GM10248 (cell line): ENCODE measurements around the gene JDP2.

Source experiments
- CTCF ChIA-PET: fragments of 300-600 bp; sonication (Branson Sonifier 250); formaldehyde crosslinking; extraction: SDS; loops from one replicate; lab custom pipeline; 2021; ENCODE audit warnings: antibody characterized with exemption; lab: Yijun Ruan, JAX
- POLR2A ChIA-PET: fragments of 350-650 bp; sonication (Branson Sonifier 250); formaldehyde crosslinking; extraction: SDS; loops from one replicate; lab custom pipeline; 2020; ENCODE audit warnings: antibody characterized with exemption; lab: Yijun Ruan, JAX
- DNase-seq: peaks from one replicate; pipeline ENCODE4 v3.0.0; 2012; ENCODE audit errors: extremely low spot score
- TF ChIP-seq, protein P1 (sequence below): IDR thresholded peaks from 2 replicates; pipeline ENCODE4 v1.5.1; 2012; ENCODE audit warnings: mild to moderate bottlenecking, low read depth; ENCODE audit errors: extremely low read depth, missing control alignments, control extremely low read depth

The JDP2 gene

DNA sequence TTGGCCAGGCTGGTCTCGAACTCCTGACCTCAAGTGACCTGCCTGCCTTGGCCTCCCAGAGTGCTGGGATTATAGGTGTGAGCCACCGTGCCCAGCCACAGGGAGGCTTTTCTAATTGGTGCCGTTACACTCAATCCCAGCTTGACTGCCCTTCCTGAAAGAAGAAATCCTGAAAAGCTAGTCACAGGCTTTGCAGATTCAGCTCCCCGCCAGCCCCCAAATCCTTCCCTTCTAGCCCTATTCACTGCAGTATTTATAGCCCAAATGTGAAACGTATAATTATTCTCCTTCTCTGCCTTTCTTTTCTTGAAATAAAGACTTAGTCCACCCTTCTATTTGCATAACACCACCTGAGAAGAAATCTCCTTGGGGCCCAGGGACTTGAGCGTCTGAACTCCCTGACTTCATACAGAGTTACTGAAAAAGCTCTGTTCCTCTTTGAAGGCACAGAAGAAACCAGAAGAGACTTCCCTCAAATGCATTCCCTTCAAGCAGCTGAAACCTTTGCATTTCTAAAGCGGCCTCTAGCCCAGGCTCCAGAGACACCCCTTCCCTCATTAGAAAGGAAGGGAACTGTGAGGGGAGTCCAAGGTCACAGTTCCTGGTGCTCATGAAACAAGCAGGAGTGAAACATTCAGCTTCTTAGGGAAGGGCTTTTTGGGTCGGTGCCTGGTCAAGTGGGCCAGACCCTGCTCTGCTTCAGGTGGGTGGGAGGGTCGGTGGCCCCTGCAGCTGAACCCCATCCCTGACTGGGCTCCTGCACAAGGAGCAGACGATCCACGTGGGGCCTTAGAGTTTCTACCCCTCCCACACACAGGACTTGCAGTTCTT lies 52.2 kb downstream of the JDP2 start:
- DNase-seq, result peak; percentile 69
- CTCF ChIA-PET, result interaction anchor here (0.5 to 5.3 kb wide), 17 partner anchors 9 to 563 kb away, joined by 3 to 37 read pairs (median 3); no protein-coding TSS in a partner anchor
- POLR2A ChIA-PET, result no interaction called here
- TF ChIP-seq, protein P1, sequence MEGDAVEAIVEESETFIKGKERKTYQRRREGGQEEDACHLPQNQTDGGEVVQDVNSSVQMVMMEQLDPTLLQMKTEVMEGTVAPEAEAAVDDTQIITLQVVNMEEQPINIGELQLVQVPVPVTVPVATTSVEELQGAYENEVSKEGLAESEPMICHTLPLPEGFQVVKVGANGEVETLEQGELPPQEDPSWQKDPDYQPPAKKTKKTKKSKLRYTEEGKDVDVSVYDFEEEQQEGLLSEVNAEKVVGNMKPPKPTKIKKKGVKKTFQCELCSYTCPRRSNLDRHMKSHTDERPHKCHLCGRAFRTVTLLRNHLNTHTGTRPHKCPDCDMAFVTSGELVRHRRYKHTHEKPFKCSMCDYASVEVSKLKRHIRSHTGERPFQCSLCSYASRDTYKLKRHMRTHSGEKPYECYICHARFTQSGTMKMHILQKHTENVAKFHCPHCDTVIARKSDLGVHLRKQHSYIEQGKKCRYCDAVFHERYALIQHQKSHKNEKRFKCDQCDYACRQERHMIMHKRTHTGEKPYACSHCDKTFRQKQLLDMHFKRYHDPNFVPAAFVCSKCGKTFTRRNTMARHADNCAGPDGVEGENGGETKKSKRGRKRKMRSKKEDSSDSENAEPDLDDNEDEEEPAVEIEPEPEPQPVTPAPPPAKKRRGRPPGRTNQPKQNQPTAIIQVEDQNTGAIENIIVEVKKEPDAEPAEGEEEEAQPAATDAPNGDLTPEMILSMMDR, result no peak

- CTCF ChIA-PET, result no interaction called here
- TF ChIP-seq, protein P1, result no peak
- POLR2A ChIA-PET, result no interaction called here
- no peak for DNase-seq
Observed at GRCh38 chr14:75482366-75482765, 54.5 kb downstream of the JDP2 start.

DNA sequence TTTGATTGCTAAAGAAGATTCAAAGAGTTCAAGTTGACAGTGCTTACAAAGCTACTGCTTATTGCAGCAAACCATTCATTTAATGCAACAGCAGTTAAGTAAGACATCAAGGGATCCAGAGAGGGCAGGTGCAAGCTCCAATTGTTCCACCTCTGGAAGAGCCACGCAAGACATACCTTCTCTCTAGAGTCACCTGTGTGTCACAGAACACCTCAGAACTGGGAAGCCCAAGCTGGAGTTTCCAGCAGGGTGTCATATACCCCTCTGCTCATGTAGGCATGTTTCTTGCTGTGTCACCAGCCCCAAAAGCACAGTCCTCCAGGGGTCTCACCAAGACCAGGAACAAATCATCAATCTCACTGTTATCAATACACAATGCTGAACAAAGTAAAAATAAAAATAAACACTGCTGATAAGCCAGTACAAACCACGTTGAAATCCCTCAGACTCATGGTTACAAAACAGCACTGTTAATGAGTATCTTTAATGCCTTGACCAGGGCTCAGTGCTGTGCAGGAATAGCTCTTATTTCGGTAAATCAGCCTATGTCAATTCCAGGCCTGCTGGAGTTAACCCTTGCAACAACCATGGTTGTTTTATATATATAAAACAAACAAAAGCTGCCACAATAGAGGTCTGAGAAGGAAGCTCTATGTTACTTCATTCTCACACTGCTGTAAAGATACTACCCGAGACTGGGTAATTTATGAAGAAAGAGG lies 57.0 kb downstream of the JDP2 start:
- TF ChIP-seq, protein P1, result no peak
- ChIA-PET POLR2A (interaction anchor here (0.6 kb wide), 1 partner anchor 183 kb away, joined by 8 read pairs; no protein-coding TSS in a partner anchor), CTCF (interaction anchor here (1.0 to 5.9 kb wide), 5 partner anchors 12 to 182 kb away, joined by 3 to 28 read pairs (median 3); no protein-coding TSS in a partner anchor)
- DNase-seq, result no peak

DNA sequence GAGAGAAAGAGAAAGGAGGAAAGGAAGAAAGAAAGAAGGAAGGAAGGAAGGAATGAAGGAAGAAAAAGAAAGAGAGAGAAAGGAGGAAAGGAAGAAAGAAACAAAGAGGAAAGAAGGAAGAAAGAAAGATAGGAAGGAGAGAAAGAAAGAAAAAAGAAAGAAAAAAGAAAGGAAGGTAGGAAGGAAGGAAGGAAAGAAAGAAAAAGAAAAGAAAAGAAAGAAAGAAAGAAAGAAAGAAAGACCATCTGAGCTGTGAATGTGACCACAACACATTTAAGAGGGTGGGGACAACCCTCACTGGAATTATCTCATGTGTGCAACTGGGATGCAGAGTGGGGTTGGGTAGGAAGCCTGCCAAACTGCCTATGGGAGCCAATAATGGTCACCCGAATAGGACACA lies 58.5 kb downstream of the JDP2 start:
- no peak for DNase-seq
- TF ChIP-seq, protein P1, result no peak
- CTCF ChIA-PET, result interaction anchor here (1.3 to 5.9 kb wide), 8 partner anchors 12 to 191 kb away, joined by 3 to 58 read pairs (median 20); partner anchors contain the start of gene BATF
- POLR2A ChIA-PET, result no interaction called here

DNA sequence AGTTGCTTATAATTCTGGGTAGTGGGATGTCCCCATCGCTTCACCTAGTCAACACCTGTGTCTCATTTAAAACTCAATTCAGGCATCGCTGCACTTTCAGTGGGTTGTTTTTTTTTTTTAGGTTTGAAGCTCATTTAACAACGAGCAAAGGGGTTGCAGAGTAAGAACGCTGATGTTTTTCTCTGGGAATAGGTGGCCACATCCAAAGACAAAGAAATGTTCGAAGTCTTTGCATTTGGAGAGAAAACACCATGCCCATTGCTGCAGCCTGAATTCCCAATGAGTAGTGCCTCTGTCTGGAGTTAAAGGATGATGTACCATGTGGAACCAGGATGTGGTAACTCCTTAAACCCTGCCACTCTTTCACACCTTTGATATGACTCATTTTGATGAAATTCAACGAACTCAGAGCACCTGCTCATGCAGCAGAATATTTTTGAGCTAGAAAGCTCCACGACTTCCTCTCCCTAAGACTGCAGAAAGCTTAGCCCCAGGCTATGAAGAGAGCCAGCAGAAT lies 59.4 kb downstream of the JDP2 start:
- POLR2A ChIA-PET, result interaction anchor here (0.5 to 0.8 kb wide), 3 partner anchors 8 to 90 kb away, joined by 3 to 4 read pairs (median 4); no protein-coding TSS in a partner anchor
- peak; percentile 56 for DNase-seq
- CTCF ChIA-PET, result interaction anchor here (1.0 to 5.9 kb wide), 16 partner anchors 8 to 361 kb away, joined by 3 to 58 read pairs (median 7); partner anchors contain the start of genes BATF and NEK9
- TF ChIP-seq, protein P1, result no peak

- DNase-seq, result no peak
- ChIA-PET POLR2A (no interaction called here), CTCF (interaction anchor here (0.7 to 5.9 kb wide), 55 partner anchors 8 to 544 kb away, joined by 3 to 58 read pairs (median 4); partner anchors contain the start of genes BATF and JDP2)
- TF ChIP-seq, protein P1, result no peak
Observed at GRCh38 chr14:75489480-75489837, 61.6 kb downstream of the JDP2 start.
